Measurements from ENCODE around the gene ZNF423.

Gene ZNF423

DNA sequence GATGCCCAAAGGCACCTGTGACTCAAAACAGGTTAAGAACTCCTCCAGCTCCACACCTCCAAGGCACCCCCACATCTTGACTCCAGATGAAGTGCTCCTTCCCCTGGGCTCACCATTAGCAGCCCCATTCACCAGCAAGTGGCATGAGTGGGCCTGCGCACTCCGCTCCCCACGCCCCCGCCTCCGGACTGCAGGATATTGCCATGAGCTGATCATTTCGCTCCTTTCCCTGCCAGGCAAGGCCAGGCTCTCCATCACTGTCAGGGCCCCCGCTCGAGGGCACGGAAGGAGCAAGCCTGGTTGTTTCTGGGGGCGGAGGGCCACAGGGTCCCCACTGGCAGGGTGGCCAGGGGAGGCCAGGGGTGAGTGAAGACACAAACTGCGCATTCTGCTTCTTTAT, 69.9 kb downstream of the ZNF423 start:
- DNase-seq (ENCODE audit: low read depth, low spot score) = no peak

DNA sequence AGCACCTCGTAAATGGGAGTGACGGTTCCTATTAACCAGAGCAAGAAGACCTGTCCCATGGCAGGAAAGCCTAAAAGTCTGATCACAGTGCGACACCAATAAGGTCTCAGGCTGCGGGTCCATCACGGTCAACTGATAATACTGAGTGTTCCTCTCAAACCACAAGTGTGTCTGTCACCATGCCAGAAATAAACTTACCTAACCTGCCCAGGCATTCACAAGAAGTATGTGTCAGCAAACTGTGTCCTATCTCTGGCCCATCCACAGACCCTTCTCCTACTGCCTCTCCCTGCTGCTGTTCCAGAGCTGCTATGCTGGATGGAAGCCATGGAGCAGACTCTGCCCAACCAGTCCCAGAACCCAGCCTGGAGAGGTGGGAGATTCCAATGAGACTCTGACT, 73.5 kb downstream of the ZNF423 start:
- DNase-seq (ENCODE audit: low read depth, low spot score) = no peak

DNA sequence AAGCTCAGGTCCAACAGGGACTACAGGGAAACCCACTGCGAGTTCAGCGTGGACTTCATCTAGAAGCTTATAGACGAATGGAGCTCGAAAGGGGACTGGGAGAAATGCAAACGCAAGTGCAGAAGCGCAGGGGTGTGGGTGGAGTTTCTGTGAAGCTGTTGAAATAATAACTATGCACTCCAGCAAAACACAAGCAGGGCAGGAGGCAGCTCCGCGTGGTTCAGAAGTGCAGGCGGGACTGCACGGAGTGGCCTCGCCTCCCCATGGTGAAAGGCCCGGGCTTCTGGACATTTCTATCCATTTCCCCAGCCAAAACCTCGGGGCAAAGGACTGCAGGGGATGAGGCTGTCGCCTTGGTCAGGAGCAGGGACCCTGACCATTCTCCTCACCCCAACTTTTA, 74.5 kb downstream of the ZNF423 start:
- DNase-seq (ENCODE audit: low read depth, low spot score) = no peak

DNA sequence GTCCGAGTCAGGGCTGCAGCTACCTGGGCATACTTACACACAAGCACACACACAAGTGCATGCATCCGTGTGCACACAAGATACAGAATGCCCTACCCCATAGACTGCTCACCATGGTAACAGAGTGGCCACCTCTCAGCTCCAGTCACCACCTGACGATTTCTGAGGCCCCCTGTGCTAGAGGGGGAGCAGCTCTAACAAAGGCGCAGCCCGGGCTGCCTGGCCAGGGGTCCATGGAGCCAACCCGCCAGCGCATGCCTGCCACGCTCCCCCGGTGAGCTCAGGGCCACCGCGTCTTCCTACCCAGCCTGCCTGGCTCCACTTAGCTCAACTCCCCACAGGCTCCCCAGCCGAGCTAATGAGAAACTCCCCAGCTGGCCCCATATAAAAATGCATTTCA, 75.5 kb downstream of the ZNF423 start:
- no peak for DNase-seq (ENCODE audit: low read depth, low spot score)

DNA sequence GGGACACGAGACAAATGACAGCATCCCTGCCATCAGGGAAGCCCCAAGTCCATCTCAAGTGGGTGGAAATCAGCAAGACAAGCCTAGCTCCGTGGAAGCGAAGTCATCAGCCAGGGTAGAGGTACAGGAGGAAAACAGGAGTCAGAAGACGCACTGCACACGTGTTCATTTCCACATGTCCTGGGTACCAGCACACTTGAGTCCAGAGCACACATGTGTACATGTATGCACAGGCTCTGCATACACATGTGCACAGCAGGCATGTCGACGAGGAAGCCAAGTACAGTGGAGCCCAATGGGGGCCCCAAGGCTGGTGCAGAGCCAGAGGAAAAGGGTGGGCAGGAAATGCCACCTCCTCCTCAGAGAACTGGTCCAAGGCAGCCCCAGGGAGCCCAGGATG, 75.9 kb downstream of the ZNF423 start:
- DNase-seq (ENCODE audit: low read depth, low spot score) = no peak

DNA sequence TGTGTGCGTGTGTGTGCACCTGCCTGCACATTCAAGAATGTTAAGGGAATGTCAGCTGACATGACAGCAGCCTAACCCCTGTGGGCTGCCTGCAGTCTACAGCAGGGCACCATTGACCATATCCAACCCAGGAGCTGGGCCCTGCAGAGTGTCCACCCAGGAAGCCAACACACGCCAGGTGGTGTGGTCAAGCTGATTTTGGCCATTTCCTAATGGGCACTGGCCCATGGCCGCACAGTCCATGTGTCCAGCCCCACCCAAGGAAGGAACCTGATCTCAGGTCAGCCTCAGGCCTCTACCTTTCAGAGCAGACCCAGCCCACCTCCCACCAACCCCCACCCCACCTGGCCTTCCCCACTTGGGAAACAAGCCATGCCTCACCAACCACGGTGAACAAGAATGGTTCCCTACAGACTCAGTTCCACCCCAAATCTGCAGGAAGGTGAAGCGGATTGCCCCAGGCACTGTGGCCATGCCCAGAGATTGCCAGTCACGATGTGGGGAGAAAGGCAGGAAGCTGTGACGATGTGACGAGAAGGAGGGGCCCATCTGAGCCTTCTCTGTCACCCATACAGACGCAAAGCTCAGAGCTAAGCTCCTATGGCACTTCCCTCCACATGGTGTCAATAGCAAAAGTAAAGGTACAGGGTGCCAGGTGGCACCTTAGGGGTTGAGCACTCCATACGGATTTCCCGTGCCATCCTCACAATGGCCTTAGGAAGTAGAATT, 77.5 kb downstream of the ZNF423 start:
- no peak for DNase-seq (ENCODE audit: low read depth, low spot score)

DNA sequence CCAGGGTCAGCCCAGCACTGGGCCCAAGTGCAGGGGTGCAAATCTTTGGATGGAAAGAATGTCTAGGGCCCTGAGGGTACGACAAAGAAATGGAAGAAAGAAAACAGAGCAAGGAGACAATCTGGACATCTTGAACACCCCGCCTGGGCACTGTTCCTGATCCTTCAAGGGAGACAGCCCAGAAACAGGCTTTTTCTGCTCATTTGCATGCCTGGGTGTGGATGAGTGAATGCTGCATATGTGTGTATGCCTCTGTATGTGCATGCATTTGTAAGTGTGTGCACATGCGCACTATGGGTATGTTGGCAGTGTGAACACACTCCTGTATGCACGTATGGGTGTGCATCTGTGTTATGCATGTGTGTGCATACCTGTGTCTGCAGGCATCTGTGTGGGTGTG, 79.2 kb downstream of the ZNF423 start:
- no peak for DNase-seq (ENCODE audit: low read depth, low spot score)

DNA sequence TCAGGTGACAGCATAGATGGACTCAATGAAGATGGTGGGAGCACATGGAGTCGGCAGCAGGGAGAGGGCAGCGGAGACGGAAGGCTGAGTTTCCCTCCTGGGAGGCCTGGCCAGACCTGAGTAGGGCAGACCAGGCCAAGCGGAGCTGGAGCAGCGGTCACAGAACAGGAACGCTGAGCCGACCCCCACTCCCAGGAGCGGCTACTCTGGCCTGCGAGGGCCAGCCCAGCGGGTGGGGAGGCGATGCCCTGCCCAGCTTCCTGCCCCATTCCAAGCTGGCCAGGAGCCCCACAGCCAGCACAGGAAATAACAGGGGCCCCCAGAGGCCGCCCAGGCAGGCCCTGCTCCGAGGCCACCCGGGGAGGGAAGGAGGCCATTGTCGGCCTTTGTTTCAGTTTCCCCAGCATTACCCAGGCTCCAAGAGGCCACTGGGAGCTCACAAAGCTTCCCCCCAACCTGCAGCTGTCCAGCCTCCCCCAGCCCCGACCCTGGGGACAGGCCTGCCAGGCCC, 79.8 kb downstream of the ZNF423 start:
- DNase-seq (ENCODE audit: low read depth, low spot score) = no peak

DNA sequence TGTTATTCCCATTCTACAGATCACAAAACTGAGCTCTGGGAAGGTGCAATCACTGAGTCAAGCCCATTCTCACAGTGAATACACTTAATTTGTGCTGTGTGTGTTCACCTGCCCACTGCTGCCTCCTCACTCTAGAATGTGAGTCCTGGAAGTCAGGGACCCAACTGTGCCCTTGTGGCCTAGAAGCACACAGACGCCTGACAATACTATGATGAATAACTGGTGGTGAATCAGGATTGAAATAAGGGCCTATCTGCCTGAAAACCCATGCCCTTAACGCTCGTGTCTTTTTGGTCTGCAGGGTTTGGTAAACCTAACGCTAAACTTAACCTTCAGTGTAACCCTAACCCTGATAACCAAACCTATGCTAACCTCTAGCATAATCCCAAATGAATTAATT, 80.3 kb downstream of the ZNF423 start:
- DNase-seq (ENCODE audit: low read depth, low spot score) = no peak

DNA sequence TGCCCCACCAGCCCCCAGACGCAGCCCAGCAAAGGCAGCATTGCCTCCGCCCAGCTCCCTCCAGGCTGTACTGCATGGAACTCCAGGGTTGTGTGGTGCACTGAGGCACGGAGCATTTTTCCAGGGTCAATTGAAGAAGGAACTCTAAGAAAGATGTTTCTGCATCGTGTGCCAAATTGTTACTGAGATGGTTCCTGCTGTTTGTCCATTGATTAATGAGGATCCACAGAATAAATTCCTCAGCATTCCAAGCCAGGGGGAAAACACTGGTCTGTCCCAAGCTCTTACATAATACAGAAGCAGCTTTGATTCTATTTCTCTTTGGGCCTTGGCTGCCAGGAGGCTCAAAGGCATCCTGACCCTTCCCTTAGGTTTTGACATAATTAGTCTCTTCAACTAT, 80.9 kb downstream of the ZNF423 start:
- no peak for DNase-seq (ENCODE audit: low read depth, low spot score)

DNA sequence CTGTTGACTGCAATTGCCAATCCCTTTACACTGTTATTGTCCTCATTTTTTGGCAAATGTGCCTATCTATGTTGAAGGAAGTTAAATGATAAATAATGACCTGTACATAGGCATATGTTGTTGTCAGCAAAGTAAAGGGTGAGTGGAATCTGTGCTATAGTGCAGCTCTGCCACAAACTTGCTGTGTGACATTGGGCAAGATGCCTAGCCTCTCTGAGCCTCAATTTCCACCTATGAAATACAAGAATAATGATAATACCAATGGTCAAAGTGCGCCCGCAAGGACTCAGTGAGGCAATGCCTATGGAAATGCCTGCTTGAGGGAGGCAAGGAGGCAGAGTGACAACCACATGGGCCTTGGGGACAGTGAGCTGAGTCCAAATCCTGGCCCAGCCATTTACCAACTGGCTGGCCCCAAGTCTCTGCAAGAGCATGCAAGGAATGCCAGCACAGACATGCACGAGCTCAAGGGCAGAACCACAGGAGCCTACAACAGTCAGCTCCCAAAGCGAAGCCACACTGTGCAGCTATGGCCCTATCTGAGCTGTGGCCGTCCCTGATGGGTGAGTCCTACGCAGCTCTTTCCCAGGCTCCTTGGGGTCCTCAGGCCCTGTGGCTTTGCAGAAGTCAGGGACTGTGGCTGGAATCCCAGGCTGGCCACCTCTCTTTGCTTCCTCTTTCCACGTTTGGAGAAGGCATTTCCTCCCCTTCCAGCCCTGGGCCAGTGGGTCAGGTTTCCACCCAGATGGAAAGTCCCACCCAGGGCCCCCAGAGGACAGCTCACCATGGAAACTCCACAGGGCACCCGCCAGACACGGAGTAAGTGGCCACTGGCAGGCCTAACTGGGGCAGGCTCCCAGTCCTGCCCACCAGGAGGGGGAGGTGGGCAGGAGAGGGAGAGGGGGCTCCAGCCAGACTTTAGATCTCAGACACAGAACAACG, 82.1 kb downstream of the ZNF423 start:
- DNase-seq (ENCODE audit: low read depth, low spot score) = no peak

DNA sequence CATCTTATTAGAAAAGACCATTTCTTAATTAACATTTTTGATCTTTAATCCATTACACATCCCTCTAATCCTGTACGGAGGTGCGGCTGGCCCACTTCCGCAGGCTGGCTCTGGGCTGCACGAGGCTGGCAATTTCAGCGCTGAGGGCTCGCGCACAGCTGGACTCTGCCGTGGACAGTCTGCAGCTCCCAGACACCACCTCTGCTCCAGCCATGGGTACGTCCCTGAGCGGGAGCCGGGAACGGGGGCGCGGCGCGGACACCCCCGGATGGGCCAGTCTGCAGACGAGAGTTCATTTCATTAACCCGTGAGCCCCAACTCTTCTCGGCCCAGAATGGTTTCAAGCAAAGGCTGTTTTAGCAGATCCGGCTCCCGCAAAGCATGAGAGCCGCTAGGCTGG, 87.9 kb downstream of the ZNF423 start:
- DNase-seq (ENCODE audit: low read depth, low spot score) = no peak

DNA sequence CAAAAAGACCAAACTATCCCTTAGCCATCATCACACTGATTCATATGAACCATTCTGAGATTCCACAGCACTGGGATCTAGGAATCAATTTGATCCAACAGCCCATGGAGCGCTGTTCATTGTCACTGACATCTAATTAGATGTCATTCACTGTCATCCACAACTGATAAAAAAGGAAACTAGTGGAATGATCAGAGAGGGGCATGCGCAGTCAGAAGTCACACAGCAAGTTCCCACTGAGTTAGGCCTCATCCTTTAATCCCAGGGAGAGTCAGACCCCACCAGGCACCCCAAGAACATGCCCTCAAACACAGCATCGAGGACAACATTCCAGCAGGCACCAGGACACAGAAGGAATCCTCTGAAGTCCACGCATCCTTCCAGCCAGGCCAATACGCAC, 88.5 kb downstream of the ZNF423 start:
- DNase-seq (ENCODE audit: low read depth, low spot score) = no peak

DNA sequence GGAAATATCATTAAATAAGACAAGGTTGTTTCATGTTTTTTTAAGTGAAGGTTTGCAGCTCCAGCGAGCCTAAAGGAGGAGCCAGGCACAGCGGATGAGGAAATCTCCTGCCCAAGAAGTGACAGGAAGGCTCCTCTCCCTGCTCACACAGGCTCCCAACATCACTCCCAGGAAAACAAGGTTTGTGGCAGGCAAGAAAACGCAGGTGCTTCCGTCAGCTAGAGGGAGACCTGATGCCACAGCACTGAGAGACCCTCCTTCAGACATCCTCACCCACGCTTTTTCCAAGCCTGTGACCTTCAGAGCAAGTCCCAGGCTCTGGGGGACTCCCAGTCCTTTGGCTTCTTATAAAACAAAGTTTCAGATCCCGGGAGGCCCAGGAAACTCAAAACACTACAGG, 89.7 kb downstream of the ZNF423 start:
- DNase-seq (ENCODE audit: low read depth, low spot score) = no peak

DNA sequence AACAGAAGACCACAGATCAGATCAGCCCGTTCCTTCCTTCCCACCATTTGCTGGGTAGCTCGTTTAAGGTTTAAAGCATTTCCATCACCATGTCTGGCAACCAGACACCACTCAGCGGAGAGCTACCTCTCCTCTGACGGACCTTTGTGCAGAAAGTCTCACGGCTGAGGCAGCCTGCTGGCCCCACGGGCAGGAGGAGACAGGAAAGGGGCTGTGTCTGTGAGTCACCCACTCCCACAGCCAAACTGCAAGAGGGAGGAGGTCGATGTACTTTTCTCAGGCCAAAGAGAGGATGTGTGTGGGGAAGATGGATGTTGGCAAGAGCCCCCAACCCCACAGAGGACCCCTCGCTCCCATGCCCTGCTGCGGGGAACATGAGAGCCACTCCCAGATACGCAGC, 92.1 kb downstream of the ZNF423 start:
- no peak for DNase-seq (ENCODE audit: low read depth, low spot score)

DNA sequence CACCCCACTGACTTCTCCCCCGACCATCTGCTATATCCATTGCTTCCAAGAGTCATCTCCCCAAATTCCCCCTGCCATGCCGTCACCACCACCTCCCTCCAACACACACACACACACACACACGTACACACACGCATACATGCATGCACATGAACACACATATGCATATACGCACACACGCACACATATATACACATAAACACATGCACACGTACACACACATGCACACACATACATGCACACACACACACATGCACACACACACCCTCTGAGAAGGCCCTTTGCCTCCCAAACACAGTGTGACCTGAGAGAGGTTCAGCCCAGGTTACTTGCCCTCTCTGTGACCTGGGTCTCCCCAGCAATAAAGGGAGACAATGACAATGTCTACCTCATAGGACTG, 95.1 kb downstream of the ZNF423 start:
- DNase-seq (ENCODE audit: low read depth, low spot score) = no peak

DNA sequence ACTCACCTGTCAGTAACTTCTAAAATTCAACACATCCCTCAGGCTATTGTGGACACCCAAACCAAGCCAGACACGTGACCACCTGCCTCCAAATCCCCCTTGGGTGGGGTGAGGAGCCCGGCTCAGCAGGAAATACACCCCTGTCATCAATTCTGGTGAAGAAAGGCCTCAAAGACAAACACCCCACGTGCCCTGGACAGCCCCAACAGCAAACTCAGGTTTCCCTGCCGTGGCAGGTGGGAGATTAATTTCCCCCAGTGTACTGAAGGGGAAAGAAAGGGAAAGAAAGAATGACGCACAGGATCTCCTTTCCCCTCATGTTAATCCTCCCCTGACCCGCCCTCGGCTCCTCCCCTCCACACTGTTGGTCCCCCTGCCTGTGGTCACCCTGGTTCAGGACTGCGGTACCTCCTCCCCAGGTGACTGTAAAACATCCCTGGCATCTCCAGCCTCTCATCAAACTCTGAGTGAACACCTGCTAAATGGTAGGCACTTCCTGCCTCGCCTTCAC, 98.3 kb downstream of the ZNF423 start:
- DNase-seq (ENCODE audit: low read depth, low spot score) = no peak

DNA sequence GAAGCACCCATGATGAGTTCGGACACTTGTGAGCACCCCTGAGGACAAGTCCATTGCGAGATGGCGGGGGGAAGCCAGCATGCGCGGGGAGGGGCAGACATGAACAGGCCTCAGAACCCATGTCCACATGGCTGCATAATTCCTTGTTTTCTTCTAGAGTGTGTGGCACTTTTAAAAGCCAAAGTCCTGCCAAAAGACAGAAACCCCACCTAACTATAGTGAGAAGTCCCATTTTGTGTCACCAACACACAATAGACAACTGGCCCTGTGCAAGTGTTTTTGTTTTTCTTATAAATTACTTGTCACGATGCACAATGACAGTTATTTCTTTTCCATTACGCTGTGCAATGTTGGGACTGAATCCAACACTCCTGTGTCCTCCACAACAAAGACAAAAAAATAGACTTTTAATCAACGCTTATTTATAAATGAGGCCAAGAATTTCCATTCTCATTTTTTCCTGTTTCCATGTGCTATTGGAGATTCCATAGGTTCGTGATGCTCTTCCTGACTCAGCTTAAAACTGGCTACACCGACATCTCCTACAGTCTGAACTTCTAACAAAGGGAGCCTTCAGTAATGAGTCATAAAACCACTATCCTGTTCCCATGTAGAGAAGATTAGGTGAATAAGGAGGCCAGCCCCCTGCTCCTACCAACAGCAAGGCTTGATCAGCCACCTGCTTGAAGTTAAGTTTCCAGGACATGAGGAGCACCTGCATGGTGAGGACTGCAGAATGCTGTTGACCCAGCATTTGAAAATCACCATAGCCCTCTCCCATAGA, 98.9 kb downstream of the ZNF423 start:
- no peak for DNase-seq (ENCODE audit: low read depth, low spot score)

DNA sequence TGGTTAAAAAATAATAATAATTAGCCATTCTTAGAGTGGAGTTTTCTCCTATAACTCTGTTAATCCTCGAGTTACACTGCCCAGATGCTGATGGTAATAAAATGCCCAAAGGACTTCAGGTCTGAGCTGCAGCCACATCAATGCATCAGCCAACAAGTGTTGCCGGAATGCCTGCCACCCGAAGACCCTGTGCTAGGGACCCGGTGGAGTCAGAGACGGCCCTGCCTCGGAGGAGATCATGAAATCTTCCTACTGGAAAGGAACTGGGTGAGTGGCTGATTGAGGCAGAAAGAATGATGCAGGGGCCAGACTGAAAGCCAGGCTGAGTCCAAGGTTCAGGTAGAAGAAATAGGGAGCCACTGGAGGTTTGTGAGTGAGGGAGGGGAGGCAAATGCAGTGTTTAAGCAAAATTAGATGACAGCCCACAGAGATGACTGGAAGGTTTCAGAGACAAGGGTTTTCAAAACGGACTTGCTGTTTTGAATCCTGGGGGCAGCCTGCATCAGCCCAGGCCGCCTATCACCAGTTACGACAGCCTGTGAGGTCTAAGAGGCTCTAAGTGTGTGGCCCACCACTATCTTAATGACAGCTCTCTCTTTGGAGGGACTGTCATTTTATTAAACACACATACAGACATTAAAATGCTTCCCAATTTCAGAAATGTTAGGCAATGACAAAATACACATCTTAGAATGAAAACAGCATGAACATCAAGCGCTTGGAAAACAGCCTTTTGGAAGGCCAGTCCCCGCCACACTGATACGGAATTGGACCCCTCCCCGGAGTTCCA, 100.0 kb downstream of the ZNF423 start:
- DNase-seq (ENCODE audit: low read depth, low spot score) = no peak

DNA sequence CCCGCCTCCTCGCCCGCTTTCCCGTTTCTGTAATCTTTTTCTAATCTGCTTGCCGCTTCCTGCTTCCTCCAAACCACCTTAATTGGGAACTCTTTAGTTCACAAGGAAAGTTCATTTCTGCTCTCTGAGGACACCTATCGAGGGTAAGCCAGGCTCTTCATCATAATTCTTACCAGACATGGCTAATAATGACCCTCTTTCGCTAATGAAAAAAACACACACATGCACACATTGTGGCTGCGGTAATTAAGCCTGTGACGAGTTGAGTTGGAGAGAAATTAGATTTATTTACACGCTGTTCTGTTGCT, 100.6 kb downstream of the ZNF423 start:
- no peak for DNase-seq (ENCODE audit: low read depth, low spot score)
